ENCODE data around the gene FIBIN. TPM values are rescaled to one million over a fixed set of nuclear protein-coding genes. Genes with fewer than 3 reads are reported as not detected.

FIBIN gene
- total RNA-seq, 2 experiments from 2014 or later, result not detected

DNA sequence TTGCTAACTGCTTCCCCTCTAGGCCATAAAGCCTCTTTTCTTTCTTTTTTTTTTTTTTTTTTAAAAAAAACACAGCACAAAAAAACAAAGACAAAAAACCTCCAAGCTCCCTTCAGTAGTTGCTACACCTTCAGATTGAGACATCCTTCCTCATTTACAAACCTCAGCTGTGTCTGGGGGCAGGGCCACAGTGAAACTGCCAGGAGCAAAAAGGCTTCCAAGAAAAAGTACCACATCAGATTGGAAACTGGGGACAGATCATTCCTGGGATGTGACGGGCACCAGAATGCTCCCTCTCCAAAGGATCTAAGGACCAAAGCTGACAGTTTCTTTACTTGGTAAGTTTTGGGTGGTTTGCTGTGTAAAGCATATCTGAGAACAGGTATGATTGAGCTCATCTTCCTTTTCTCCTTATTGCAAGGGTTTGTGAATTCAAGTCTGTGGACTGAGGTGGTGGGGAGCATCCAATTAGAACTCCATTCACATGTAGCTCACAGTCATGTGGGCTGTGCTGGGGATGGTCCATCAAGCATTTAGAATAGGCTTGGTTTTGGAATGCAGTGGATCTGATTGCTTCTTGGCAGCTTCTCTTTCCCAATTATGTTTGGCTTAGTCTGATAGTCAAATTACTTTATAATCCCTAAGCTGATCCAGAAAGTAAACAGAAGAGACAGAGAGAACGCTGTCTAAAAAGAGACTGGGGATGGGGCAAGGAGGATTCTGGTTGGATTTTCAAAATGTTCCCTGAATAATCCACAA is 47.4 kb downstream of the FIBIN start:
- ChIA-PET CTCF (interaction anchor here (0.7 kb wide), 1 partner anchor 22 kb away, joined by 3 read pairs; no protein-coding TSS in a partner anchor), POLR2A (no interaction called here)
- no peak overlapping the region for H3K4me3 Mint-ChIP-seq
- H3K27ac Mint-ChIP-seq, result no peak overlapping the region
- H3K9me3 Mint-ChIP-seq, result peaks cover 37% of the 10 kb centered on the region
- H3K4me1 Mint-ChIP-seq (ENCODE audit: low read depth), result no peaks in the 10 kb centered on the region
- intact Hi-C loops (cut with micrococcal nuclease), result no loop called here
- H3K27me3 Mint-ChIP-seq, result no peaks in the 10 kb centered on the region
- DNase-seq, result no peak
- no peaks in the 10 kb centered on the region for H3K36me3 Mint-ChIP-seq

Other genes with a start within 250 kb of the FIBIN start
- gene BBOX1, start 46.7 kb downstream of the FIBIN start, total RNA-seq, result not detected

All from activated CD4-positive, alpha-beta memory T cell treated with anti-CD3 and anti-CD28 coated beads for 36 hours (primary cell).